OCI-LY1 (cell line): ENCODE data around the gene MCF2L.

Source experiments
- H2AFZ ChIP-seq: fragments of 200-600 bp; sonication (generic), shearing (Covaris generic); 2 replicates; pipeline ENCODE4 v1.6.0; 2014; ENCODE audit warnings: antibody characterized with exemption, mild to moderate bottlenecking, low read length
- H3F3A ChIP-seq: fragments of 200-600 bp; sonication (generic), shearing (Covaris generic); 2 replicates; pipeline ENCODE4 v1.6.0; 2014; ENCODE audit warnings: mild to moderate bottlenecking, antibody characterized with exemption, low read length, moderate library complexity; ENCODE audit not compliant: insufficient read depth
- H3K27ac ChIP-seq: fragments of 200-600 bp; sonication (generic); 2 replicates; pipeline ENCODE4 v1.5.1; 2014; ENCODE audit warnings: low read length, mixed run types, mild to moderate bottlenecking, low read depth; ENCODE audit not compliant: poor library complexity, severe bottlenecking
- H3K27me3 ChIP-seq: fragments of 200-600 bp; sonication (generic); 2 replicates; pipeline ENCODE4 v1.6.0; 2014; ENCODE audit warnings: antibody characterized with exemption, mild to moderate bottlenecking, low read length, moderate library complexity; ENCODE audit not compliant: insufficient read depth
- H3K36me3 ChIP-seq: fragments of 200-600 bp; sonication (generic); 2 replicates; pipeline ENCODE4 v1.6.1; 2014; ENCODE audit warnings: mild to moderate bottlenecking, antibody characterized with exemption, low read length, moderate library complexity, mixed read lengths; ENCODE audit not compliant: insufficient read depth
- H3K4me1 ChIP-seq: fragments of 200-600 bp; sonication (generic); 2 replicates; pipeline ENCODE4 v1.5.1; 2014; ENCODE audit warnings: mild to moderate bottlenecking, low read length, moderate library complexity; ENCODE audit not compliant: insufficient read depth, severe bottlenecking
- H3K4me2 ChIP-seq: fragments of 200-600 bp; sonication (generic), shearing (Covaris generic); 2 replicates; pipeline ENCODE4 v1.6.1; 2014; ENCODE audit warnings: low read length
- H3K4me3 ChIP-seq: fragments of 200-600 bp; sonication (generic); 2 replicates; pipeline ENCODE4 v1.5.1; 2014; ENCODE audit warnings: low read length, low read depth, mild to moderate bottlenecking, mixed read lengths; ENCODE audit not compliant: poor library complexity, severe bottlenecking
- H3K79me2 ChIP-seq: fragments of 200-600 bp; shearing (Covaris generic); 2 replicates; pipeline ENCODE4 v1.6.1; 2016; ENCODE audit warnings: mixed run types, low read length, mixed read lengths; ENCODE audit not compliant: insufficient read depth
- H3K9ac ChIP-seq: fragments of 200-600 bp; sonication (generic), shearing (Covaris generic); 2 replicates; pipeline ENCODE4 v1.6.1; 2014; ENCODE audit warnings: mild to moderate bottlenecking, low read length, mixed read lengths
- H3K9me2 ChIP-seq: fragments of 200-600 bp; sonication (generic), shearing (Covaris generic); 2 replicates; pipeline ENCODE4 v1.6.1; 2014; ENCODE audit warnings: low read depth, mild to moderate bottlenecking, low read length, mixed read lengths
- H3K9me3 ChIP-seq: fragments of 200-600 bp; shearing (Covaris generic); 2 replicates; pipeline ENCODE4 v1.6.1; 2014; ENCODE audit warnings: low read length, mixed read lengths
- H4K20me1 ChIP-seq: fragments of 200-600 bp; sonication (generic), shearing (Covaris generic); 2 replicates; pipeline ENCODE4 v1.6.0; 2016; ENCODE audit warnings: mild to moderate bottlenecking, low read length; ENCODE audit not compliant: insufficient read depth
- CTCF ChIP-seq: fragments of 200-600 bp; sonication (generic), shearing (Covaris generic); IDR thresholded peaks from 2 replicates; pipeline ENCODE4 v1.5.1; 2017; ENCODE audit warnings: mild to moderate bottlenecking, antibody characterized with exemption, low read length, moderate library complexity, mixed read lengths
- EZH2 ChIP-seq: fragments of 200-600 bp; sonication (generic), shearing (Covaris generic); IDR thresholded peaks from 2 replicates; pipeline ENCODE4 v1.8.0; 2017; ENCODE audit warnings: borderline replicate concordance, mixed run types, mild to moderate bottlenecking, antibody characterized with exemption, low read length, moderate library complexity, mixed read lengths

Gene MCF2L

GRCh38 chr13:113074876-113075275, 105.9 kb downstream of the MCF2L start:
- Histone ChIP-seq H2AFZ (no peak overlapping the region), H3K4me1 (no peaks in the 10 kb centered on the region), H3K4me3 (no peak overlapping the region), H3F3A (no peaks in the 10 kb centered on the region), H3K79me2 (no peaks in the 10 kb centered on the region), H3K9ac (no peak overlapping the region), H3K9me2 (no peaks in the 10 kb centered on the region), H3K36me3 (no peaks in the 10 kb centered on the region), H3K9me3 (no peaks in the 10 kb centered on the region), H3K4me2 (no peak overlapping the region), H3K27me3 (no peaks in the 10 kb centered on the region; the same call in 1 of the 2 replicates), H4K20me1 (no peaks in the 10 kb centered on the region), H3K27ac (no peak overlapping the region)
- TF ChIP-seq EZH2 (no peak), CTCF (no peak)

GRCh38 chr13:113075711-113076110, 106.7 kb downstream of the MCF2L start:
- no peak overlapping the region for H3K4me2 ChIP-seq
- H4K20me1 ChIP-seq: no peaks in the 10 kb centered on the region
- no peaks in the 10 kb centered on the region for H3K4me1 ChIP-seq
- H3K36me3 ChIP-seq: no peaks in the 10 kb centered on the region
- no peak overlapping the region for H3K9ac ChIP-seq
- no peak overlapping the region for H3K27ac ChIP-seq
- no peak overlapping the region for H2AFZ ChIP-seq
- no peaks in the 10 kb centered on the region; the same call in 1 of the 2 replicates for H3K27me3 ChIP-seq
- TF ChIP-seq CTCF: no peak
- TF ChIP-seq EZH2: no peak
- no peak overlapping the region for H3K4me3 ChIP-seq
- no peaks in the 10 kb centered on the region for H3F3A ChIP-seq
- no peaks in the 10 kb centered on the region for H3K9me2 ChIP-seq
- H3K9me3 ChIP-seq: no peaks in the 10 kb centered on the region
- H3K79me2 ChIP-seq: no peaks in the 10 kb centered on the region

- H3K9ac ChIP-seq: no peak overlapping the region
- H3K27me3 ChIP-seq: no peaks in the 10 kb centered on the region
These were observed 107.8 kb downstream of the MCF2L start for GRCh38 chr13:113076681-113077401.

More at GRCh38 chr13:113076681-113077401, 107.8 kb downstream of the MCF2L start:
- H3K9me3 ChIP-seq: no peaks in the 10 kb centered on the region
- no peak for TF ChIP-seq CTCF
- no peak for TF ChIP-seq EZH2
- H3K4me3 ChIP-seq: no peak overlapping the region
- no peaks in the 10 kb centered on the region for H3K4me1 ChIP-seq
- no peak overlapping the region for H2AFZ ChIP-seq
- H3F3A ChIP-seq: no peaks in the 10 kb centered on the region
- no peaks in the 10 kb centered on the region for H4K20me1 ChIP-seq
- H3K9me2 ChIP-seq: no peaks in the 10 kb centered on the region
- H3K36me3 ChIP-seq: no peaks in the 10 kb centered on the region
- no peaks in the 10 kb centered on the region for H3K79me2 ChIP-seq
- H3K4me2 ChIP-seq: no peak overlapping the region
- no peak overlapping the region for H3K27ac ChIP-seq
